DLD1 (cell line): Measurements from ENCODE around the gene GPA33.
"Not testable (repeated sequence)": the region's sequence is repeated elsewhere in the genome, so short reads cannot be mapped to it uniquely, and the experiment has no call there.

Source experiments
- in situ Hi-C: cut with HindIII; loops from 2 replicates; pipeline ENCODE4 v1.10.0; 2017; ENCODE audit warnings: low sequenced_read_pairs

The GPA33 gene

GRCh38 chr1:167059809-167060107 lies 30.4 kb downstream of the GPA33 start:
- in situ Hi-C loops = loop anchor here (25.0 kb wide), 2 partner anchors 122 to 378 kb away; no protein-coding TSS in a partner anchor

- in situ Hi-C loops = loop anchor here (25.0 kb wide), 2 partner anchors 122 to 378 kb away; no protein-coding TSS in a partner anchor
Measured at GRCh38 chr1:167059045-167059808, 30.9 kb downstream of the GPA33 start.

- in situ Hi-C loops = loop anchor here (25.0 kb wide), 2 partner anchors 120 to 380 kb away; no protein-coding TSS in a partner anchor
Measured at GRCh38 chr1:167057241-167057688, 32.9 kb downstream of the GPA33 start.

- in situ Hi-C loops = loop anchor here (25.0 kb wide), 2 partner anchors 119 to 381 kb away; no protein-coding TSS in a partner anchor
Measured at GRCh38 chr1:167056529-167057231, 33.5 kb downstream of the GPA33 start.

- in situ Hi-C loops = loop anchor here (25.0 kb wide), 2 partner anchors 118 to 382 kb away; no protein-coding TSS in a partner anchor
Measured at GRCh38 chr1:167054946-167055630, 35.1 kb downstream of the GPA33 start.

GRCh38 chr1:167054531-167054930 lies 35.6 kb downstream of the GPA33 start:
- in situ Hi-C loops = loop anchor here (25.0 kb wide), 2 partner anchors 117 to 383 kb away; no protein-coding TSS in a partner anchor

GRCh38 chr1:167052389-167052788 lies 37.8 kb downstream of the GPA33 start:
- in situ Hi-C loops = loop anchor here (25.0 kb wide), 2 partner anchors 115 to 385 kb away; no protein-coding TSS in a partner anchor

GRCh38 chr1:167051907-167052306 lies 38.3 kb downstream of the GPA33 start:
- in situ Hi-C loops = loop anchor here (25.0 kb wide), 2 partner anchors 115 to 385 kb away; no protein-coding TSS in a partner anchor

GRCh38 chr1:167043752-167044488 lies 46.3 kb downstream of the GPA33 start:
- in situ Hi-C loops = no loop called here

- in situ Hi-C loops = no loop called here
Measured at GRCh38 chr1:167033646-167034045, 56.5 kb downstream of the GPA33 start.

GRCh38 chr1:167029553-167029952 lies 60.6 kb downstream of the GPA33 start:
- in situ Hi-C loops = not testable (repeated sequence)

GRCh38 chr1:167022384-167022783 lies 67.8 kb downstream of the GPA33 start:
- in situ Hi-C loops = no loop called here

- in situ Hi-C loops = no loop called here
Measured at GRCh38 chr1:167016100-167016750, 74.0 kb downstream of the GPA33 start.

- in situ Hi-C loops = no loop called here
Measured at GRCh38 chr1:167013108-167013929, 76.9 kb downstream of the GPA33 start.

GRCh38 chr1:167012570-167012969 lies 77.6 kb downstream of the GPA33 start:
- in situ Hi-C loops = no loop called here

GRCh38 chr1:167011560-167012191 lies 78.5 kb downstream of the GPA33 start:
- in situ Hi-C loops = no loop called here

- in situ Hi-C loops = no loop called here
Measured at GRCh38 chr1:167003711-167004110, 86.5 kb downstream of the GPA33 start.
